Kidney tubule cell (primary cell): ENCODE data around the gene DNAAF2.
"Not testable (repeated sequence)": the region's sequence is repeated elsewhere in the genome, so short reads cannot be mapped to it uniquely, and the experiment has no call there.

Experiments used
- DNase-seq: peaks from one replicate; pipeline ENCODE4 v3.0.0-alpha.2; 2018; ENCODE audit warnings: low spot score

The DNAAF2 gene

DNA sequence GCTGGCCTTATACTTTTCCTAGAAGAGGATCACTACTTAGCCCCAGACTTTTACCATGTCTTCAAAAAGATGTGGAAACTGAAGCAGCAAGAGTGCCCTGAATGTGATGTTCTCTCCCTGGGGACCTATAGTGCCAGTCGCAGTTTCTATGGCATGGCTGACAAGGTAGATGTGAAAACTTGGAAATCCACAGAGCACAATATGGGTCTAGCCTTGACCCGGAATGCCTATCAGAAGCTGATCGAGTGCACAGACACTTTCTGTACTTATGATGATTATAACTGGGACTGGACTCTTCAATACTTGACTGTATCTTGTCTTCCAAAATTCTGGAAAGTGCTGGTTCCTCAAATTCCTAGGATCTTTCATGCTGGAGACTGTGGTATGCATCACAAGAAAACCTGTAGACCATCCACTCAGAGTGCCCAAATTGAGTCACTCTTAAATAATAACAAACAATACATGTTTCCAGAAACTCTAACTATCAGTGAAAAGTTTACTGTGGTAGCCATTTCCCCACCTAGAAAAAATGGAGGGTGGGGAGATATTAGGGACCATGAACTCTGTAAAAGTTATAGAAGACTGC, 12.9 kb downstream of the DNAAF2 start:
- no peak for DNase-seq

- peak; percentile 59 for DNase-seq
Observed at GRCh38 chr14:49621114-49621881, 13.7 kb downstream of the DNAAF2 start.

DNA sequence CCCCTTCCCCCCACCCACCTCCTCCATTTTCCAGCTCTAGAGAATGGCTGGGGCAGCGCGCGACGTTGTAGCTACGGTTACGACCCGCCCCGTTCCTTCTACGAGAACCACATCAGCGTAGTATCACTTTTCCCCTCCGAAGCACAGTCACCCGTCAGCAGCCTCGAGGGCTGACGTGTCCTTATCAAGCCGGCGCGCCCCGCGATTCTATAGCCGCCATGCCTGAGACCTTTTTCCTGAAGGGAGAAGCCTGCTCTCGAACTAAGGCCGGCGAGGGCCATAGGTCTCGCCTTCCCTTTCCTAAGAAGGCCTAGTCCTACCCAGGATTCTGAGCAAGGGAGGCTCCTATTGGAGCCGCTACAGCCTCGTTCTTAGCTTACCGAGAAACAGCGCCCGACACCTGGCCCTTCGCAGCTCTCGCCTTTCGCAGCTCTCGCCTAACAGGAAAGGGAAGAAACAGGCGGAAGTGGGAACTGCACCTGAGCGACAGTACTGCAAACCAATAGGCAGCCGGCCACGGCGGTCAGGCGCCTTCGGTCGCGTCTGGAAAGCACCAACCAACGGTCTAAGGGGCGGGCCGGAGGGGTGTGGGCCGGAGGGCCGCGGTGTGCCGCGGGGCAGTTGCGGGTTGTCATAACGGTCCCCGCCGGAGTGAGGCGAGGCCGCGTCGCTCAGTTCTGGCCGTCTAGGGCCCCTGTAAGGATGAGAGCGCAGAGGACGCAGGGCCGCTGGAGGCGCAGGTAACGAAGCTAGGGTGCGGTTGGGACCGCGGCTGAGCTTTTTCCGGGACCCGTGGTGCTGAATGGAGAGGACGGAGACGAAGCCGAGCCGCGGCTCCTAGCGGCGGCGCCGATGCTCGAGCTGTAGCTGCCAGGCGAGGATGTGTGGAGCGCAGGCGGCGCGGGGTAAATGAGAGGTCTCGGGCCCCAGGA, 14.6 kb downstream of the DNAAF2 start, which contains the start of the genes MGAT2 and RPL36AL:
MGAT2 (plus strand) TSS at position 618 of the 932 bp plus-strand sequence. CDS start 470 bp downstream, outside the sequence.
RPL36AL (minus strand) TSS at position 445 of the 932 bp plus-strand sequence. CDS start 1,522 bp downstream, outside the sequence.
- DNase-seq = peak; percentile 99

- no peak for DNase-seq
Observed at GRCh38 chr14:49619730-49620129, 15.3 kb downstream of the DNAAF2 start.

DNA sequence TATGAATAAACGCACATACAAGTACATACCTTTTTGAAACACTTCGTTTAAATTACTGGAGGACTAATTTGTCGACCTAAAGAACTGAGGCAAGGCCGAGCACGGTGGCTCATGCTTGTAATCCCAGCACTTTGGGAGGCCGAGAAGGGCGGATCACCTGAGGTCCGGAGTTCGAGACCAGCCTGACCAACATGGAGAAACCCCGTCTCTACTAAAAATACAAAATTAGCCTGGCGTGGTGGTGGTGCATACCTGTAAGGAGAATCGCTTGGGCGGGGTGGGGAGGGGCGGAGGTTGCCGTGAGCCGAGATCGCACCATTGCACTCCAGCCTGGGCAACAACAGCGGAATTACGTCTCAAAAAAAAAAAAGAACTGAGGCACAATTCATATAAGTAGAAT, 15.8 kb downstream of the DNAAF2 start:
- not testable (repeated sequence) for DNase-seq

- DNase-seq = no peak
Observed at GRCh38 chr14:49617852-49618519, 17.1 kb downstream of the DNAAF2 start.

- no peak for DNase-seq
Observed at GRCh38 chr14:49615776-49616175, 19.3 kb downstream of the DNAAF2 start.

GRCh38 chr14:49614196-49614595, 20.8 kb downstream of the DNAAF2 start:
- DNase-seq = no peak

- no peak for DNase-seq
Observed at GRCh38 chr14:49612671-49613070, 22.4 kb downstream of the DNAAF2 start.

DNA sequence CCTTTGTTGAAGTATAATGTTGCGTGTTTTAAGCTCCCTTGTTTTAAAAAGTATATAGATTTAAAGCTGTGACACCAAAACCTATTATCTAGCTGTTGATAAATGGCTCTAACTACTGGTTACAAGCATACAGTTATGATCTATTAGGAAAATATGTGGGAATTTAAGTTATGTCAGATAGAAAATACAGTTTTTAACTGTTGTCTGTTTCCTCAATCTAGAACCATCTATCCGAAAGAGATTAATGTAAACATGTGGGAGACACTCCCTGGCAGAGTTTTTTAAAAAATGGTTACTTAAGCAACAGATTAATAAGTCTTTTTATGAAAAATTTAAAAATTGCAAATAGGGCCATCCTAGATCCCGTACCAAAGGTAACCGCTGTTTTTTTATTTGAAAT, 22.8 kb downstream of the DNAAF2 start:
- no peak for DNase-seq

GRCh38 chr14:49607583-49607982, 27.5 kb downstream of the DNAAF2 start:
- no peak for DNase-seq

GRCh38 chr14:49598485-49599300, 36.4 kb downstream of the DNAAF2 start, which contains the start of gene LRR1:
LRR1 (plus strand) TSS chr14:49598940; CDS start chr14:49599021, 81 bp downstream.
- DNase-seq = peak; percentile 87

GRCh38 chr14:49598189-49598484, 36.9 kb downstream of the DNAAF2 start:
- no peak for DNase-seq

DNA sequence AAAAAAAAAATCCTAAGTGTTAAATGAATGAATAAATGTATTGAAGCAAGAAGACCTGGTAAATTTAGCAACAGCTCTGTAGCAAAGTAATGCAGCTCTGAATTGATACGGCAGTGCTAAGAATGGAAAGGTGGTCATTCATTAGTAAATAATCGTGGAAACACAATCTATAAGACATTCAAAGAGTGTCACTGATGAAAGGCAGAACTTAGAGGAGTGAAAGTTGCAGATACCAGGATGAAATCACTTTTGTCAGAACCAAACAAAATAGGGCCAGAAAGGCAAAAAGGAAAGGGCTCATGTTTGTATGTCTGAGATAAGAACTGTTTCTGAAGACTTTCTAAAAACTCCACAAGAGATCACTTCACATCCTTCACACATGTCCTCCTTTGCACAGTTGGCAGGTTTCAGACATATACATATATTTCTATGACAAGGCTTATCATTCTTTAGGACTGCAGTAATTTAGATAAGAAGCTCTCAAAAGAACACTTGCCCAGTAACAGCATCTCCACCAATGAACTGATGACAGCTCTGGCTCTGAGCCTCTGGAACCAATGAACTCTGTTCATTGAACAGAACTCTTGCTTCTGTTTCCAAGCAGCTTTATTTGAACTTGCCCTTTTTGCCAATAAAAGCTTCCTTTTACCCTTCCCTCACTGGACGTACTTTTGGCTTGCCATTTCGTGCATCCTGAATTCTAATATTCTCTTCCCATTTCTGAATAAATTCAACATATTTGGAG, 40.5 kb downstream of the DNAAF2 start:
- DNase-seq = no peak

DNA sequence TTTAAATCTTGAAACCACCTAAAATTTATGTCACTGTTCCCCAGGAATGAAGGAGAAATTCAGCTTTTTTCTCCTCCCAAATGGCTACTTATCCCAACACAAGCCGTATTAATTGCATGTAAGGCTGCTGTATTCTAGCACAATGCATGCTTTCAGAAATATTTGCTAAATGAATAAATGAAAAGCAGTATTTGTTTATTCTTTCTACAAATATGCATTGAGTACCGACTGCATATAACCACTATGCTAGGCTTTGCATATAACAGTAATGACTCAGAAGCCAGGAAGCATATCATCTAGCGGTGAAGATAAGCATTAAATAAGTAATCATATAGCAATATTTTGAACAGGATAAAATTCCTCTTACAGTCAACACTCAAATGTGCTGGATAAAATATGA, 42.0 kb downstream of the DNAAF2 start:
- no peak for DNase-seq

DNA sequence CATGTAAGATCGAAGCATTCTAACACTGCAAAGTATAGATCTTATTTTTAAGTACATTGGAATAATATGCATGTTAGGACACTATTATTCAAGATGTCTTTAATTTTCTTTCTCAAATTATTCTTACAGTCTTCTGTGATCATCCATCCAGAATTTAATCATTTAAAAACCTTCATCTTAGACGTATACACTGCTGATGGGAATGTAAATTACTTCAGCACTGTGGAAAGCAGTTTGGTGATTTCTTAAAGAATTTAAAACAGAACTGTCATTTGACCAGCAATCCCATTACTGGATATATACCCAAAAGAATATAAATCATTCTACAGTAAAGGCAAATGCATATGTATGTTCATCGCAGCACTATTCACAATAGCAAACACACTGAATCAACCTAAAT, 45.7 kb downstream of the DNAAF2 start:
- no peak for DNase-seq

DNA sequence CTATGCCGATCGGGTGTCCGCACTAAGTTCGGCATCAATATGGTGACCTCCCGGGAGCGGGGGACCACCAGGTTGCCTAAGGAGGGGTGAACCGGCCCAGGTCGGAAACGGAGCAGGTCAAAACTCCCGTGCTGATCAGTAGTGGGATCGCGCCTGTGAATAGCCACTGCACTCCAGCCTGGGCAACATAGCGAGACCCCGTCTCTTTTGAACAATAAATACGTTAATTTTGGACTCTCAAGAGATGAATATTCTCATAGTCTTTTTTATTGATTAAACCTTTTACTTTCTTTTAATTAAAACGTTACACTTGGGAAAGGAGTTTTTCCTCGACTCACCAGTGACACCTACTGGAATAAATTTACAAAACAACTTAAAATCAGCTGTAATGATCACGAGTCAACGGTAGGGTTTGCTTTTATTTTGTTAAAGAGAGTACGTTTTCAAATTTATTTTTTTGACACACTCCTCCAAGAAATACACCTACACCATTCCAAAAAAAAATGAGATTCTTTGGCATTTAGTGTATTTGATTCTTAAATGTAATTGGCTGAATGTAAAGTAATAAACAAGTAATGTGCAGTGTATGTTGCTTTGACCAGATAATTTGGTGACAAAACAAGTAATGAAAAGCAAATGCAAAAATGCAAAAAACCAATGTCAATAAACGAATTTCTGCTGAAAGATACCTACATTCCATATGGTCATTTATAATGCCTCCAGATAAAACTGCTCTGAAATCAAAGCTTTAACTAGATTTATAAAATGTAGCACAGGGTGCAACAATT, 48.2 kb downstream of the DNAAF2 start:
- peak; percentile 88 for DNase-seq

DNA sequence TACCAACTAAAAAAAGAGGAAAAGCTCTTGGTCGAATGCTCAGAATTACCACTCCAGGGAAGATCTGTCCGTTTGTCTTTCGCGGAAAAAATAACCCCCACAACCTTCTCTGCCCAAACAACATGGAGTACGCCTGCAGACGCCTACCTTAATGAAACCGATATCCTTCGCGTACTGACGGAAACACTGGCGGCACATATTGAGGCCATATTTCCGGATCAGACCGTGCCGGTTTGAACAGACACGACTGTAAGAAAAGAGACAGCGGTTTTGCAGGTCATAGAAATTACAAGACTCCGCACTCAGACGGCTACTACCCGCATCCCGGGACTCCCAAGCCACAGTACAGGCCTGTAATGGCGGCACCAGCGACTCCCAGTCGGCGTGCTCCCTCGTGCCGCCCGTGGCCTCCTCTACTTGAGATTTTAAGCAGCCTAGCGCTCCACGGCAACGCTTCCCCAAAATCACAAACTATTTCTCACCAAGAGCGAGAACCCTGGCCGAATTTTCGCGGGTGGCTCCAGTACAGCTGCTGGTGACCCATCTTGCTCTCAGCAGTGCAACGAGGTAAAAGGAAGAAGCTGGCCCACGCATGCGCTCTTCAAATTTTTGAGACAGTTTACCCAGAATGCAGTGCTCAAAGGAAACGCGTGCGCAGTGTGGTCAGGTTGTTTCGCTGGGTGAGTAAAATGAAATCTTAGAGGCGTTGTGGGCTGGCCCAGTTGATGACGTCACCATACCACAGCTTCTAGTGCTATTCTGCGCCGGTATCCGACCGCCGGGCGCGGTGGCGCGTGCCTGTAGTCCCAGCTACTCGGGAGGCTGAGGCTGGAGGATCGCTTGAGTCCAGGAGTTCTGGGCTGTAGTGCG, 49.0 kb downstream of the DNAAF2 start, which contains the start of gene RPS29:
RPS29 (minus strand) TSS at position 578 of the 870 bp plus-strand sequence; CDS start at position 544, 34 bp downstream.
- peak; percentile 99 for DNase-seq
